Amniotic epithelial cell (primary cell): Measurements from ENCODE around the gene GPS1.

Experiments
- DNase-seq: peaks from one replicate; pipeline ENCODE4 v3.0.0-alpha.2; 2010; ENCODE audit warnings: low read depth

GPS1 gene

GRCh38 chr17:82051776-82052637, at the start of gene GPS1, which contains the start of gene RFNG:
TSS of gene GPS1 (plus strand) at chr17:82051898. CDS start at chr17:82051932, 34 bp downstream.
TSS of gene RFNG (minus strand) at chr17:82051811. CDS start at chr17:82051766, 45 bp downstream.
- peak; percentile 41 for DNase-seq

GRCh38 chr17:82003411-82004381, 48.0 kb upstream of the GPS1 start:
- DNase-seq = peak; percentile 92

GRCh38 chr17:82004517-82005455, 46.9 kb upstream of the GPS1 start:
- DNase-seq = no peak

- no peak for DNase-seq
Measured at GRCh38 chr17:82005701-82006348, 45.9 kb upstream of the GPS1 start.

- peak; percentile 34 for DNase-seq
Measured at GRCh38 chr17:82006468-82007227, 45.0 kb upstream of the GPS1 start.

- no peak for DNase-seq
Measured at GRCh38 chr17:82007228-82007494, 44.5 kb upstream of the GPS1 start.

- no peak for DNase-seq
Measured at GRCh38 chr17:82007495-82008257, 44.0 kb upstream of the GPS1 start.

GRCh38 chr17:82008258-82008940, 43.3 kb upstream of the GPS1 start:
- DNase-seq = no peak

- DNase-seq = no peak
Measured at GRCh38 chr17:82008941-82009405, 42.7 kb upstream of the GPS1 start.

- no peak for DNase-seq
Measured at GRCh38 chr17:82009413-82009812, 42.3 kb upstream of the GPS1 start.

- no peak for DNase-seq
Measured at GRCh38 chr17:82010575-82011525, 40.8 kb upstream of the GPS1 start.

- DNase-seq = no peak
Measured at GRCh38 chr17:82011617-82012187, 40.0 kb upstream of the GPS1 start.

- no peak for DNase-seq
Measured at GRCh38 chr17:82012261-82012639, 39.4 kb upstream of the GPS1 start.

- DNase-seq = no peak
Measured at GRCh38 chr17:82012640-82013295, 38.9 kb upstream of the GPS1 start.

GRCh38 chr17:82013341-82013740, 38.4 kb upstream of the GPS1 start:
- no peak for DNase-seq

- DNase-seq = no peak
Measured at GRCh38 chr17:82013772-82014321, 37.9 kb upstream of the GPS1 start.

GRCh38 chr17:82014432-82014831, 37.3 kb upstream of the GPS1 start:
- no peak for DNase-seq
